NCI-H524 (cell line): ENCODE data around the gene MPI.

ENCODE experiments used
- DNase-seq, 2 experiments: peaks; one replicate each; lab custom pipeline; 2025; lab: John Stamatoyannopoulos, UW

MPI gene

GRCh38 chr15:74933573-74933972, 43.7 kb downstream of the MPI start:
- no peak for DNase-seq

DNA sequence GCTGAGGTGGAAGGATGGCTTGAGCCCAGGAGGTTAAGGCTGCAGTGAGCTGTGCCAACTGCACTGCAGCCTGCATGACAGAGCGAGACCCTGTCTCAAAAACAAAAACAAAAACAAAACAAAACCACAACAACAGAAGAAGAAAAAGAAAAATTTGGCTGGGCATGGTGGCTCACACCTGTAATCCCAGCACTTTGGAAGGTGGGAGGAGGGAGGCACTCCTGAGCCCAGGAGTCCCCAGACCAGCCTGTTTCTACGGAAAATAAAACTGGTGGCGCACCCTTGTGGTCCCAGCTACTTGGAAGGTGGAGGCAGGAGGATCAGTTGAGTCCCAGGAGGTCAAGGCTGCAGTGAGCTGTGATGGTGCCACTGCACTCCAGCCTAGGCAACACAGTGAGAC, 45.4 kb downstream of the MPI start:
- DNase-seq, result peak; percentile 16 to 55

- peak in 1 of 2 experiments; percentile 40 for DNase-seq
These were observed 47.4 kb downstream of the MPI start for GRCh38 chr15:74937272-74937589.

GRCh38 chr15:74937590-74938371, 47.9 kb downstream of the MPI start, which contains the start of gene COX5A:
TSS of gene COX5A (minus strand) at chr15:74938073. CDS start at chr15:74938014, 59 bp downstream.
- DNase-seq, result peak; percentile 91 to 97

GRCh38 chr15:74950078-74950908, 60.5 kb downstream of the MPI start:
- DNase-seq, result peak; percentile 68 to 86

DNA sequence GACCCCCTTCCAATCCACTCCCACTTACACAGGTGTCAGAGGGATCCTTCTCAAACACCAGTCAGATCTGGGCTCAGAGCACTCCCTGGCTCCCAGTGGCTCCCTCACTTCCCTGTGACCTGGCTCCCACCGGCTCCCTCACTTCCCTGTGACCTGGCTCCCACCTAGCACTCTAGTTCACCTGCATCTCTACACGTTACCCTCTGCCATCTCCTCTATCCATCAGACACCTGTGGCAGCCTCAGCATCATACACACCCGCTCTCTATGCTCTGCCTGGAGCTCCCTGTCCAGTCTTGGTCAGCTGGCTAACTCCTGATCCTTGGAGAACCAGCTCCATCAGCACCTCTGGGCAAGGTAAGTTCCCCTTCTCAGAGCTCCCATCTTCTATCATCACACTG, 61.2 kb downstream of the MPI start:
- DNase-seq, result no peak
